ENCODE results near the gene ODF4.
"Not testable (repeated sequence)": the region's sequence is repeated elsewhere in the genome, so short reads cannot be mapped to it uniquely, and the experiment has no call there.

ODF4 gene

DNA sequence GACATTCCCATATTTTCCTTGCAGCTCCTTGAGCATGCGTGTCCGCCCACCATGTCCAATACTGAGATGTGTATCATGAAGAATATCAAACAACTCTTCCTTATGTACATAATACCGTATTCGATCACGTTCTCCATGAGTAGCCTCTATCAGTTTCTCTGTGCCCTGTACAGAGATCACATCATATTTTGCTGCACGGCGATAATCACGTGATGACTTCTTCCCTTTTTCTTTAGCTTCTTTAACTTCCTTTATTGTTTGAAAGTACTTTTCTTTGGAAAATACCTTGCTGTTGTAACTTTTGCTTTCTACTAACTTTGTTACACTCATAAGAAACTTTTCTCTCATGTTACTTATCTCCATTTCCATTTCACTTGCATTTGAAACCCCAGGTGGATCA lies 30.3 kb downstream of the ODF4 start:
- DNase-seq: no peak

DNA sequence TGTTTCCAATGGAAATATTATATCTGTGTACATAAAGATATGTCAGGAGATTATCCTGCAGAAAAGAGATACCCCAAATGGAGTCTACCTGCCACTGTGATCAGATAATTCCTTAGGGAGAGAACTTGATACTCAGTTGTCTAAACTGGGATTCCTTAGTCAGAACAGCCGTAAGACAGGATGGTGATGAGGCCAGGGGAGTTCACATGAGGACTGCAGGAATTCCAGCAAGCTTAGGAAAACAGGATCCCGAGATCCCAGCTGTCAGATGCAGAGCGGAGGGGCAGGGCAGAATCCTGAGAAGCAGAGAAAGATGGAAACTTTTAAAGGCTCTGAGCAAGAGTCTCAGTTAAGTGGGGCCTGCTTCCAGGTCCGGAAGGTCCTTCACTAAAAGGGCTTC lies 32.1 kb downstream of the ODF4 start:
- no peak for DNase-seq

DNA sequence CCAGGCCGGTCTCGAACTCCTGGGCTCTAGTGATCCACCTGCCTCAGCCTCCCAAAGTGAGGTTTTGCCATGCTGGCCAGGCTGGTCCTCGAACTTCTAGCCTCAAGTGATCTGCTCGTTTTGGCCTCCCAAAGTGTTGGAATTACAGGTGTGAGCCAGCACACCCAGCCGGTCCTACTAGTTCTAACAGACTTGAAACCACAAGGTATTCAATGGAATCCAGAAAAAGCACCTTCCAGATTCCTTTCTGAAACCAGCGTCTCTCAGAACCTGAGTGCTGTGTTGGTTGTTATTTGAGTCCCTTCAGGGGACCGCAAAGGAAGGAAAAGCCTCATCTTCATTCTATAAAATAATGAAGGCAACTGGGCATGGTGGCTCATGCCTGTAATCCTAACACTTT lies 32.8 kb downstream of the ODF4 start:
- DNase-seq: no peak

DNA sequence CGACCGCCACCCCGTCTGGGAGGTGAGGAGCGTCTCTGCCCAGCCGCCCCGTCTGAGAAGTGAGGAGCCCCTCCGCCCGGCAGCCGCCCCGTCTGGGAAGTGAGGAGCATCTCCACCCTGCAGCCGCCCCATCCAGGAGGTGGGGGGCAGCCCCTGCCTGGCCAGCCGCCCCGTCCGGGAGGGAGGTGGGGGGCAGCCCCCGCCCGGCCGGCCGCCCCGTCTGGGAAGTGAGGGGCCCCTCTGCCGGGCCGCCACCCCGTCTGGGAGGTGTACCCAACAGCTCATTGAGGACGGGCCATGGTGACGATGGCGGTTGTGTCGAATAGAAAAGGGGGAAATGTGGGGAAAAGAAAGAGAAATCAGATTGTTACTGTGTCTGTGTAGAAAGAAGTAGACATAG lies 34.2 kb downstream of the ODF4 start:
- DNase-seq: not testable (repeated sequence)

DNA sequence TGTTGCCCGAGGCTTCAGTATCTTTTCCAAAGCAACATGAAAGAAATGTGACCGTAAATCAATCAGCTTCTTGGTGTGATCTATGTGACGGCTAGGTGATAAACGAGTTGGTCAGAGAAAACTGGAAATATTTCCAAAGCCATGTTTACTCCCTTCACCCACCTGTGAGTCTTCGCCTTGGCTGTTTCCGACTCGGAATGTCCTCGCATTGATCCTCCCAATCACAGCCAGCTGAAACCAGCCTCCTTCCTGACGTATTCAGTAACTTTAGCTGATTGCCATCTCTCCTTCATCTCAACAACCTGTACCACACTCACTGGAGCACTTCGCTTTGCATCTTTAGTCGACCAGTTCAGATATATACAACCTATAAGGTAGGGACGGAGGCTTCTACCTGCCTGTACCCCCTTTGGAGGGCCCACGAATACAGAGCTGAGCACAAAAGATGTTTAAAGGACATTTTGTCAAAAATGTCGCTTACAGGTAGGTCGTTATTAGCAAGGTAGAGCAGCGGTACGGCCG lies 36.2 kb downstream of the ODF4 start:
- no peak for DNase-seq

DNA sequence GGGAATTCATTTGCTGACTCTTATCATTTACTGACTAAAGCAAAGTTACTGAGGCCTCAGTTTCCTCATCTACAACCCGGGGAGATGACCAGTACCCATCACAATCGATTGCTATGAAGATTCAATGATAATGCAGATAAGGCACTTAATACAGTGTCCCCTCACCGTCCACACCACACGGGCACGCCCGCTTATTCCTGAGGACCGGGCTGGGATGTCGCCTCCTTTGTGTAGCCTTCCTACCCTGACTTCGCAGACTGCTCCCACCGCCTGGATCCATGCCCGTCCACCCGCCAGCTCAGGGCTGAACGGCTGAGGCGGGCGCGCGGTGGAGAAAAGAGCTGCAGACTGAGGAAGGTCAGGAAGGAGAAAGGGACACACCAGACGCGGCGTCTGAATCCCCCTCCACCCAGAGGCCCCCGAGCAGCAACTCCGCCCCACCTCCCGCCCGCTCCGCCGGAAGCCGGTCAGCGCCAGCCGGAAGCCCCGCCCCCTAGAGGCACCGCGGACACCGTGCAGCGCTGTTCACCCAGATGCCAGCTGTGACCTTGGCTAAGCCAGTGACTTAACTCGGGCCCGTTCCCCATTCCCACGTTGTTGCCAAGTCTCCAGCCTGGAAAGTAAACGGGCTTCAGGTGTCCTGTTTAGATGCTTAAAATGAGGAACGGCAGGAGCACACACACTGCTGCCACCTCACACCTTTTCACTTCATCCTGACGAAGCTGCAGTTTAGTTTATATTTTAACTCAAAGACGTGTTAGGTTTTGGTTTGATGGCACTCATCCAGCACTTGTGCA lies 36.8 kb downstream of the ODF4 start, which contains the start of gene KRABD2:
Gene KRABD2, minus strand, starts transcription at position 434 of the 797 bp plus-strand sequence.
- peak; percentile 87 for DNase-seq

DNA sequence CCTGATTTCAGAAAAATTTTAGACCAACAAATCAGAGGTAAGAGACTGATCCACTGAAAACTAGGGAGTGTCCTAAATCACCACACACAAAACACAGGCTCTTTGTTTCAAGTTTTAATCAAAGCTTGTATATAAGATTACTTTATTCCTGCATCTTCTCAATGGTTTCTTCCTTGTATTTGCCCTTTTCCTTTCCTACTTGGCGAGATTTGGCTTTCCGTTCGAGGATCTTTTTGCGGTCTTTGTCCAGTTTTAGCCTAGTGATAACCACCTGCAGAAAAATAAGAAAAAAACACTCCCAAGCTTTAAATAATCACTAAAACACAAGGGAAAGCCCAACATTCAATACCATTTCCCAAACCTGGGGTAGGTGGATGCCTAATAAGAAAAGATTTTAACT lies 37.8 kb downstream of the ODF4 start:
- no peak for DNase-seq

DNA sequence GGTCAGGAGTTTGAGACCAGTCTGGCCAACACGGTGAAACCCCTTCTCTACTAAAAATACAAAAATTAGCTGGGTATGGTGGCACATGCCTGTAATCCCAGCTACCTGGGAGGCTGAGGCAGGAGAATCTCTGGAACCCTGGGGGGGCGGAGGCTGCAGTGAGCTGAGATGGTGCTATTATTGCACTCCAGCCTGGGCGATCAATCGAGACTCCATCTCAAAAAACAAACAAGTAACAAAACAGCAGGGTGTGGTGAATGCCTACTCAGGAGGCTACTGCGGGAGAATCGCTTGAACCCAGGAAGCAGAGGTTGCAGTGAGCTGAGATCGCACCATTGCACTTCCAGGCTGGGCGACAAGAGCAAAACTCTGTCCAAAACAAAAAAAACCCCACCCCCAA lies 38.5 kb downstream of the ODF4 start:
- not testable (repeated sequence) for DNase-seq

DNA sequence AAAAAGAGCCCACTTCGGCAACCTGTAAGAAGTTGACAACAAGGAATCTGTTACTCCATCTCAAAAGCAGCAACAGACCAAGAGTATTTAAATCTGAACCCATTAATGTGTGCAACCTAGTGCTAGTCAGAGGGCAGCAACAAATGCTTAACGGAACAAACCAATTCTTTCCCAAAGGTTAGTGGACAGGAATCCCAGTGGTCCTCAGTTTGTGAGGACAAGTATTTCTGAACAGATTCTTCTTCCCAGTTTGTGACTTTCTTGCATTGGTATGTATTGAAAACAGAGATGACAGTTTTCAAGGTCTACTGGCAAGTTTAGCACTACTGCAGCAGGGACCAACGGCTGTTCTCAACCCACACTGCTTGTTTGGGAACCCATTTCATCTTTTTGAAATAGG lies 40.4 kb downstream of the ODF4 start:
- no peak for DNase-seq

DNA sequence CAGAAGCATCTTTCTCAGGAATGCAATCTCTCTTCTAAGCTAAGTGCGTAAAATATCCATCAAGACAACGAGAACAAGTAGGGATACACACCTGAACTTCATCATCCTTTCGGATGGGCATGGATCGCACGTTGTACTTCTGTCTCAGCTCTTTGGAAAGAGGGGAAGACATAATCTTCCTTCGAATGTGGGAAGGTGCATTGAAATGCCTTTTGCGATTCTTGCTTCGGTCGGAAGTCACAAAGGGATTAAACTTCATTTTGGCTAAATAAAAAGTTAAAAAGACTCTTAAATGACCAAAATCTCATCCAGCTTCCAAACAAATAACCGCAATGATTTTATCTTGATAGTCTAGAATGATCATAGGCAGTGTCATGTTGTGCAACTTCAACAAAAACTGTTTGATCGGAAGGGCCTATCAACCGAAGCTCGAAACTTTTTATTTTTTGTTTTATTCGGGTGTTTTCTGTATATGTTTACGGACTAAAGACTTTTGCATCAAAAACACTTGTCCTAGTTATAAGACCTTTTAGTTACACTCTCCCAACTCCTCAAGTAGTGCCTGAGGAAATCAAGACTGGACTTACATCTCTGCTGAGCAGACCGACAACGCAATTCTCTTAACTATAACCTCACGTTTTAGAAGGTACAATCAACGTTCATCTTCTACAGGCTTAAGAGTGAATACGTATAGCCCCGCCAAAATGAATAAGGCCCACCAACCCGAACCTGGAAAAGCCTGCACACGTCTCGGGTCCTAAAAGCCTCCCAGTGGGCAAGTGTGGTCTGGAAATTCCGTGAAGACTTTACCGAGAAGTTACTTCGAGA lies 42.6 kb downstream of the ODF4 start:
- DNase-seq: peak; percentile 43

DNA sequence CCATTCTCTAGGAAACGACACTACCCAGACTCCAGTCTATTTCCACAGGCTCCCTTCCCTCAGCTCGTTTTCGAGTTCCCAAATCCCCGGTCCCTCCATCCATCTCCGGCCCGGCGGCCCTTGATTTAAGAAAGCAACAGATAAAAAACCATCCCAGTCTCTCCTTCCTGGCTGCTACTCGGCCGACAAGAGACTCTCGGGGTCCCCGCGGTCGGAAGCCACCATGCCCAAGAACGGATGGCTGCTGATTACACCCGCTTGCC lies 43.2 kb downstream of the ODF4 start:
- no peak for DNase-seq

DNA sequence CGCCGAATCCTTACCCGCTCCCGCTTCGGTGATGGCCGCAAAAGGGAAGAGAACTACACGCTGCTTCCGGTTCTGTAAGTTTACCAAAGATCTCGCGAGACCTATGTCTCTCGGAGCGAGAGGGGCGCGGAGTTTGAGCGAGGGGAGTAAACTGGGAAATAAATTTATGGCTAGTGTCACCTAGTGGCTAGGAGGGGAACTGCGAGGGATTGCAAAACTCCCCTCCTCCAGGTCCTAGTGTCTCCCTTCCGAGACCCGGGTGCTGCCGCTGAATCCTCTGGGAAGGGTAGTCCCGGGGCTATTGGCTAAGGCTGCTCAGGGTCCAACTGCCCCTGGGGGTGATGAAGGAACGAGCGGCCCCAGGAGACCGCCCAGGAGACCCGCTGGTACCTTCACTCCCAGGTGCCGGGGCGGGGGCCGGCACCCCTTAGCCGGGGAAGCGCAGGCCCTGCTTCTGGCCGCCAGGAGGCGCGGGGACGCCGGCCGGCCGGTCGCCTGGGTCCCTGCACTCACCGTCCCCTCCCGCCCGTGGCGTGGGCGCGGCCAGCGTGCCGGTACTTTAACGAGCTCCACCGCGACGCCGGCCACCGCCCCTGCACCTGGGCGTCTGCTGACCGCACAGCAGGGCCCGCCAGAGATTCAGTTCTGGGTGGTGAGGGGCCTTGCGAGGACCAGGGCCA lies 43.6 kb downstream of the ODF4 start, which contains the start of gene RPL26:
Gene RPL26, minus strand, starts transcription at position 51 of the 680 bp plus-strand sequence. CDS start 883 bp downstream, outside the sequence.
- peak; percentile 100 for DNase-seq

DNA sequence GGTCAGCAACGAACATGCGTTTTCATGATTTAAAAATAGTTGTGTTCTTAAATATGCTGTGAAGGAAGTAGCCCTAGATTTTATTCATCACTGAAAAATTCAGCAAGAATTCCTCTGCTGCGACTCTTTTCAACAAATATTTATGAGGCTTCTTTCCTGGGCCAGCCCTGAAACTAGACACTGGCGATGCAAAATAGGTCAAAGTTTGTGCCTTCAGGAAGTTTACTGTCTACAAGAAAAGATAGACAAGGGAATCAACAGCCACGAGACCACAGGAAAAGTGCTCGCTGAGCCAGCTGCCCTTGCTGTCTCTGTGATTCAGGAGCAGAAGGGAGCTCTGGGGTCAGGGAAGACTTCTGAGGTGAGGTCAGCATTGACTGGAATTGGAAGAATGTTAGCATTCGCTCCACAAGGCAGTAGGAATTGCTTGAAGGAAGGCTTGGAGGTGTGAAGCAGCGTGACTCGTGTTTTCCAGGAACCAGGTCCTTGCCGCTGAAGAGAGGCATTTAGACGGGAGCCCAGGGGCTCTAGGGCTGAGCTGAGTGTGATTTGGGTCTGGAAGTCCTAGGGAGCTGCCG lies 45.2 kb downstream of the ODF4 start:
- DNase-seq: no peak

DNA sequence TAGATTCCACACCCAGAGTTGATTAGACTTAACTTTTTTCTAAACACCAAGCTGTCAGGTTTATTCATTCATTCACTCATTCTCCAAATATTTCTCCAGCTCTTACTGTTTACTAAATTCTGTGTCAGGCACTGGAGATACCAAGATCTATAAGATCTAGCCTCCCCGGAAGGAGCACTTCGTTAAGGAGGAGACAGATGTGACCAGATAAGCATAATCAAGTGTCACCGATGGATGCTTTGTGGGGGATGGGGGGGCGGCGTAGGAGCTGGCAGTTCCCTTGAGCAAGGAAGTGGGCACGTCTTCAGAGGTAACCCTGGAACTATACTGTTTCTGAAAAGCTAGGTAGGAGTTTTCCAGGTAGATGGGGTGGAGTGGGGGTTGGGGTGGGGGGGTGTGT lies 47.2 kb downstream of the ODF4 start:
- peak; percentile 79 for DNase-seq

DNA sequence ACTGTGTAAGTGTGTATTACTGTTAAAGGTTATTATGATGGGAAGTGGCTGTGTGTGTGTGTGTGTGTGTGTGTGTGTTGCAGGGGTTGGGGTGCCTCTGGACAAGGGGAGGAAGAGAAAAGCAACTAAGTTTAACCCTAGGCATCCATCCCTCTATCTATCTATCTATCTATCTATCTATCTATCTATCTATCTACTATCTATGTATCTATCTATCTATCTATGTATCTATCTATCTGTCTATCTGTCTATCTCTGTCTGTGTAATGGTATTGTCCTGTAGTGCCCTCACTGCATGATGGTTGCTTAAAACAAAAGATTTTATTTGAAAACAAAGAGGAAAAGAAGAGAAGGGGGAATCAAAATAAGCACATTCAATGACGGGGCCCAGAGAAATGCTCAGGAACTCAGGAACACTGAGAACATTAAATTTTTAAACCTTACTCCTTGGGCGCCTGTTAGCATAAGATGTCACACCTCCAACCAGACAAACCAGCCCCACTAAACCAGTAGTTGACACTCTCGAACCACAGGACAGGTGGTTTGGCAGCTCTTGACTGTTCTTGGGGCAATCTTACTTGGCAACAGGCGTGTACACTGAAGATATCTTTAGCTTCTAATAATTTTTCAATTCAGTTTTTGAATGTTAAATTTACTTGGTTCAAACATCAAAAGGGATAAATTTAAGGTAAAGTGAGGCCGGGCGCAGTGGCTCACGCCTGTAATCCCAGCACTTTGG lies 48.4 kb downstream of the ODF4 start:
- DNase-seq: no peak

DNA sequence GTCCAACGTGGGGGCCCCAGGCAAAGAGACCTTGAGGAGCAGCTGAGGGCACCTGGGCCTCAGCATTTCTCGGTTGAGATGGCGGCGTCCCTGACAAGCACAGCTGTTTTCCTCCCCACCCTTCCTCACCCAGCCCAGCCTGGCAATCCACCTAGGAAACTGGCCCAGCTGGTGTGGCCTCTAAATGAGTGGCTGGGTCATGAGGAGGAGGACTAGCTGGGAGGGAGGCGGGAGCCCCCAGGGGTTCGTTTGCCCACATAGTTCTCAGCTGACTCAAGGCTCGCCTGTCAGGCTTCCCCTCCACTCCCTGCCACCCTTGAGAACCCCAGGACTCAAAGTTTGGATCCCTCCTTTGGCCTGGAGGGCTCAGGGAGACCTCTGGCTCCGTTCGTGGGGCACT lies 52.1 kb downstream of the ODF4 start:
- no peak for DNase-seq

DNA sequence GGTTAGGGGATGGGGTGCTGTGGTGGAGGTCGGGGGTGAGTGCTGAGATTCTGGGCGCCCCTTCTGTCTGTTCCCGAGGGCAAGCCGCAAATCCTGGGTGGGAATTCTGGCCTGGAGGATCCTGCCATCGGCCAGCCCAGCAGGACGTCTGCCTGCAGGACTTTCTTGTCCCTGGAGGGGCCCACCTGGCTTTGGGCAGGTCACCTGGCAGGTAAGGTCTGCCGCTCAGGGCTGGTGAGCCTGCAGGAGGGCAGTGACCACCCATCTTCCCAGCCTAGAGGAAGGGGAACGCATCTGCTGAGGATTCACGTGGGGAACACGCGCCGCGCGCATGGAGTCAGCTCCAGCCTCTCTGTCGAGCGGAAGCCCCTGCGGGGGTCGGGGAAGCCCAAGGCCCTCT lies 52.6 kb downstream of the ODF4 start:
- DNase-seq: no peak

DNA sequence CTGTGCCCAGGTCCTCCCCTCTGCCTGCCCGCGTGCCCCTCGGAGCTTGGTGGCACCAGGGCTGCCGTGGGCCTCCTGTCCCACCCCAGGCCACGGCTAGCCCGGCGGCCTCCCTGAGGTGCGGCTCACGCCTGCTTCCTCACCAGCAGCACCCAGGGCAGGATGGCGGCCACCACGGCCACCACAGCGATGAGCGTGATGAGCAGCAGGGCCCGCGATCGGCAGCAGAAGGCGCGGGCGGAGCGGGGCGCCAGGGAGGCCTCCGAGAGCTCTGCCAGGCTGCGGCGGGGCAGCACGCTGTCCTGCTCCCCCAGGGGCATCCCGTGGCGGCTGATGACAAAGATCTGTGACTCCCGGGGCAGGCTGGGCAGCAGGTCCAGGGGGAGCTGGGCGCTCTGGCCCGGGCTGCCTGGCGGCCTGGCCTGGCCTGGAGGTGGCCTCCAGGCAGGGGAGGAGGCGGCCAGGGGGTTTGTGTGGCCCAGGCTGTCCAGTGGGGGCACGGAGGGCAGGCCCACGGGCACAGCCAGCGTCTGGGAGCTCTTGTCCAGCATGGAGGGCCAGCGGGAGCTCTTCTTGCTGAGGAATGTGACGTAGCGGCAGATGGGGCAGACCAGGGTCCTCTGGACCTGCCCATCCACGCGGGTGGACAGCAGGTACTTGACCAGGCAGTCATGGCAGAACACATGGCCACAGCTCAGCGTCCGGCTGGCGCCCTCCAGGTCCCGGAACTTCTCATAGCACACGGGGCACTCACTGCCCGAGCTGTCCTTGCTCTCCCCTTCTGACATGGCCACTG lies 53.2 kb downstream of the ODF4 start:
- no peak for DNase-seq

DNA sequence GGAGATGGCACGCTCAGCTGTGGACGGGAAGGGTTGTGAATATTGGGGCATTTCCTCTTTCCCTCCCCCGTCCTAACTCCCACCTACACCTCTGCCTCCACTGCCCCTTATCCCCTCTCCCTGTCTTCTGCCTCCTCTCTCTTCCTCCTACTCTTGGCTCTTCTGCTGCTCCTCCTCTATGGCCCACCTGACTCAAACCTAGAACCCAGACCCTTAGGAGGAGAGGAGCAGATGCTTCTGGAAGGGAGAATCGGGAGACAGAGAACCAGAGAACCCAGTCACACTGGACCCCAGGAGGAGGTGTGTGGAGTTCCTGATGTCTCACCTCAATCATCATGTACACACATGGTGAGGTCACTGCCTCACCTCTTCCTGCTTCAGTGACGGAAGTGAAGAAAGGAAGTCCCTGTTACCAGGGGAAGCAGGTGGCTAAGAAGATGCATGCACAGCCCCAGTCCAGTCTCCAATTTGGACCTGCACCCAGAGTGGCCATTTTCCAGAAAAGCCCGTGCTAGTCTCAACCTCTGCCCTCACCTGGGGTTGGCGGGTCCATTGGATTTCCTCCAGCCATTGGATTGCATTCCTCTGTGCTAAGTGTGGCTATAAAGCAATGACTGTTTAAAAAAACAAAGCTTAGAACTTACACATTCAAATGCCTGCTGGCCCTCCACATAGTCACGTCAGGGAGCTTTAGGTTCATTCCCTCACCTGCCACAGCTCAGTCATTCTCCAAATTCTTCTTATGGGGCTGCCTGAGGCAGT lies 54.0 kb downstream of the ODF4 start:
- DNase-seq: no peak

DNA sequence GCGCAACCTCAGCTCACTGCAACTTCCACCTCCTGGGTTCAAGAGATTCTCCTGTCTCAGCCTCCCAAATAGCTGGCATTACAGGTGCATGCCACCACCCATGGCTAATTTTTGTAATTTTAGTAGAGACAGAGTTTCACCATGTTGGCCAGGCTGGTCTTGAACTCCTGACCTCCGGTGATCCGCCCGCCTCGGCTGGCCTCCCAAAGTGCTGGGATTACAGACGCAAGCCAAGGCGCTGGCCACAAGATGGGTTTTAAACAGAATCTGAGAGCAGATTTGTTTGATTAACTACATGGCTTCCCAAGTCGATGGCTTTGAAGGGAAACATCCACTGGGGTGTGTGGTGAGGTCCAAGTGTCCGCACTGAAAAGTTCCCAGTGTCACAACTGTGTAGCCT lies 54.9 kb downstream of the ODF4 start:
- not testable (repeated sequence) for DNase-seq

All from hematopoietic multipotent progenitor cell treated with erythropoietin and hydrocortisone succinate and interleukin-3 and kit ligand, for 8 days (in vitro differentiated cells).